Measurements from ENCODE around the gene GYS1. TPM values are rescaled to one million over a fixed set of nuclear protein-coding genes. Genes with fewer than 3 reads are reported as not detected.

Gene GYS1
- total and polyA plus RNA-seq, 10 of the 15 experiments (the other 5 are each of a cell fraction or from before 2014, with no cell fraction given) = 3.7 to 62.0 (median 37.3) TPM

GRCh38 chr19:48966541-48967345 lies 26.4 kb downstream of the GYS1 start:
- FAIRE-seq = no peak

More at GRCh38 chr19:48966541-48967345, 26.4 kb downstream of the GYS1 start:
- ATAC-seq (no peak), DNase-seq (ENCODE audit: low read depth, low spot score) (no peak)
- Histone ChIP-seq H3K36me3 (ENCODE audit: control insufficient read depth in 2 of 2, insufficient read depth in 2 of 2, low read length in 1 of 2) (peaks cover 5 to 34% of the 10 kb centered on the region in 2 experiments), H3K4me2 (ENCODE audit: control insufficient read depth, insufficient read depth) (peak overlapping the region; percentile 99), H3K9me3 (replicated peaks; ENCODE audit: control insufficient read depth, insufficient read depth, low read length) (no peaks in the 10 kb centered on the region), H3K79me2 (ENCODE audit: control insufficient read depth, insufficient read depth, low read length) (peaks cover 33% of the 10 kb centered on the region), H3K27me3 (replicated peaks in 1 of 2; ENCODE audit: control insufficient read depth in 2 of 2, insufficient read depth in 2 of 2, low read length in 1 of 2) (no peaks in the 10 kb centered on the region), H3K9ac (ENCODE audit: control insufficient read depth, insufficient read depth, low read length) (peak overlapping the region; percentile 79), H2AFZ (ENCODE audit: control insufficient read depth, low read depth, low read length) (no peak overlapping the region), H3K4me1 (ENCODE audit: control insufficient read depth, insufficient read depth, low read length) (peaks cover 40% of the 10 kb centered on the region), H3K4me3 (peak overlapping the region; percentile 93), H3K27ac (ENCODE audit: control insufficient read depth, insufficient read depth) (peak overlapping the region; percentile 62), H4K20me1 (ENCODE audit: control insufficient read depth, insufficient read depth) (no peaks in the 10 kb centered on the region)
- TF ChIP-seq SIX5 (IDR thresholded peaks at IDR 0.05; ENCODE audit: low read depth, low read length, severe bottlenecking) (no peak), BACH1 (IDR thresholded peaks at IDR 0.05; ENCODE audit: borderline replicate concordance) (peak; percentile 69; the same call in 1 of the 2 replicates), PBX3 (IDR thresholded peaks at IDR 0.05; ENCODE audit: insufficient replicate concordance, low read depth, low read length) (peak; percentile 7), BCLAF1 (IDR thresholded peaks at IDR 0.05) (0 out of 2 replicates have a peak, but pooled peaks have one; percentile 6), SPI1 (IDR thresholded peaks at IDR 0.05; ENCODE audit: borderline replicate concordance, insufficient read depth, low read depth, low read length) (peak; percentile 63; the same call in 1 of the 2 replicates), POU2F2 (IDR thresholded peaks at IDR 0.05; ENCODE audit: borderline replicate concordance, low read depth, low read length) (0 out of 3 replicates have a peak, but pooled peaks have one; percentile 5), CHD2 (IDR thresholded peaks at IDR 0.05; ENCODE audit: borderline replicate concordance, low read depth, low read length) (0 out of 2 replicates have a peak, but pooled peaks have one; percentile 18), ESRRA (IDR thresholded peaks at IDR 0.05; ENCODE audit: low read length) (no peak)
- ChIA-PET RAD21 (ENCODE audit: unreplicated experiment) (interaction anchor here (0.5 to 1.7 kb wide), 9 partner anchors 9 to 176 kb away, joined by 3 to 8 read pairs (median 4); partner anchors contain the start of genes GYS1 and RUVBL2), POLR2A (interaction anchor here (0.6 to 4.2 kb wide), 11 partner anchors 12 to 178 kb away, joined by 3 to 53 read pairs (median 6); partner anchors contain the start of genes BAX, BCAT2, GYS1 and NUCB1), SMC1A (ENCODE audit: uncharacterized antibody, unreplicated experiment) (interaction anchor here (0.8 to 3.2 kb wide), 16 partner anchors 11 to 178 kb away, joined by 3 to 28 read pairs (median 4); partner anchors contain the start of genes DHDH, GYS1, HSD17B14 and RUVBL2), CTCF (interaction anchor here (0.6 to 3.1 kb wide), 17 partner anchors 12 to 375 kb away, joined by 3 to 31 read pairs (median 4); partner anchors contain the start of genes BAX, CA11, GYS1 and HSD17B14)
- WGBS (ENCODE audit: insufficient coverage, insufficient replicate concordance, low lambda C conversion rate, missing lambda C conversion rate) = 40% methylated on average over 10 of the region's 10 CpGs
- in situ Hi-C loops (cut with MboI) (no loop called here), intact Hi-C loops (cut with micrococcal nuclease; ENCODE audit: unreplicated experiment) (loop anchor here (10.0 kb wide), 1 partner anchor 332 kb away; the partner anchor contains the start of gene DBP)
- BruUV-seq (replicated peaks) = no TSS peak

Measured in GM12878 (cell line).